ENCODE data around the gene SLC8A1. TPM values are rescaled to one million over a fixed set of nuclear protein-coding genes. Genes with fewer than 3 reads are reported as not detected.

SLC8A1 gene
- total and polyA plus RNA-seq, 2 donors (not counting 1 experiment from before 2014, with no cell fraction given), result 0.07 to 0.20 TPM

DNA sequence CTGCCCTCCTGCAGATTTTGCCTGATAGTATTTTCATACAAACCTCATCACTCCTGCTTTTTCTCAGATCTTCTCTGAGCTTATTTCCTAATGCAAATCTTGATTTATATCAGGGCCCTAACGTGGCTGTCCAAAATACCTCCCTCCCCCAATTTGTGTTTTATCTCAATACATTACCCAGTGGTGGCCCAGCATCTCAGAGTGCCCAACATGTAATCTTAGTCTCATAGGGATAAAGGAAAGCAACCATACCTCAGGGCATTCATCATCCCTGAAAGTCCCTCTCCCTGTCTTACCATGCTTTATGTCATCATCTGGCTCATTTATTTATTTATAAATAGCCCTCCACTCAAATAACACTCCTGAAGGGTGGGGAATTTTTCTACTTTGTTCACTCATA is 135.3 kb downstream of the SLC8A1 start:
- Mint-ChIP-seq H3K9me3 (ENCODE audit: insufficient read depth) (peaks cover 2% of the 10 kb centered on the region), H3K27me3 (no peaks in the 10 kb centered on the region), H3K27ac (no peak overlapping the region), H3K4me1 (peaks cover 4% of the 10 kb centered on the region), H3K4me3 (no peak overlapping the region)
- ATAC-seq (ENCODE audit: low read depth) (no peak), DNase-seq (no peak)
- Histone ChIP-seq H3K9me3 (ENCODE audit: control extremely low read depth in 1 of 3, control insufficient read depth in 2 of 3, insufficient read depth in 1 of 3, low read length in 2 of 3) (peaks cover 0 to 8% (median 0%) of the 10 kb centered on the region in 3 donors), H3K79me2 (ENCODE audit: control insufficient read depth, insufficient read depth, low read length) (no peaks in the 10 kb centered on the region), H3K9ac (ENCODE audit: low read length) (no peak overlapping the region), H3K27ac (ENCODE audit: low read length in 2 of 2) (no peak overlapping the region), H3K4me2 (replicated peaks; ENCODE audit: low read depth, low read length, poor library complexity, severe bottlenecking) (no peak overlapping the region), H3K4me3 (ENCODE audit: control extremely low read depth in 1 of 5, extremely low read depth in 1 of 5, insufficient read depth in 1 of 5, low read depth in 2 of 5, low read length in 4 of 5) (no peak overlapping the region), H3K36me3 (replicated peaks in 1 of 2; ENCODE audit: control extremely low read depth in 1 of 2, control insufficient read depth in 1 of 2, extremely low read depth in 1 of 2, insufficient read depth in 2 of 2, low read length in 1 of 2) (no peaks in the 10 kb centered on the region), H3K27me3 (replicated peaks in 1 of 4; ENCODE audit: control extremely low read depth in 1 of 4, control insufficient read depth in 3 of 4, insufficient read depth in 4 of 4, low read length in 3 of 4) (no peaks in the 10 kb centered on the region), H3K4me1 (ENCODE audit: control insufficient read depth in 2 of 2, insufficient read depth in 2 of 2, low read length in 2 of 2) (no peaks in the 10 kb centered on the region), H2AFZ (ENCODE audit: insufficient read depth, low read depth, low read length, poor library complexity, severe bottlenecking) (no peak overlapping the region), H4K20me1 (ENCODE audit: control insufficient read depth, insufficient read depth, low read length, poor library complexity, severe bottlenecking) (no peaks in the 10 kb centered on the region)
- intact Hi-C loops (cut with micrococcal nuclease), result no loop called here
- TF ChIP-seq, protein P1, sequence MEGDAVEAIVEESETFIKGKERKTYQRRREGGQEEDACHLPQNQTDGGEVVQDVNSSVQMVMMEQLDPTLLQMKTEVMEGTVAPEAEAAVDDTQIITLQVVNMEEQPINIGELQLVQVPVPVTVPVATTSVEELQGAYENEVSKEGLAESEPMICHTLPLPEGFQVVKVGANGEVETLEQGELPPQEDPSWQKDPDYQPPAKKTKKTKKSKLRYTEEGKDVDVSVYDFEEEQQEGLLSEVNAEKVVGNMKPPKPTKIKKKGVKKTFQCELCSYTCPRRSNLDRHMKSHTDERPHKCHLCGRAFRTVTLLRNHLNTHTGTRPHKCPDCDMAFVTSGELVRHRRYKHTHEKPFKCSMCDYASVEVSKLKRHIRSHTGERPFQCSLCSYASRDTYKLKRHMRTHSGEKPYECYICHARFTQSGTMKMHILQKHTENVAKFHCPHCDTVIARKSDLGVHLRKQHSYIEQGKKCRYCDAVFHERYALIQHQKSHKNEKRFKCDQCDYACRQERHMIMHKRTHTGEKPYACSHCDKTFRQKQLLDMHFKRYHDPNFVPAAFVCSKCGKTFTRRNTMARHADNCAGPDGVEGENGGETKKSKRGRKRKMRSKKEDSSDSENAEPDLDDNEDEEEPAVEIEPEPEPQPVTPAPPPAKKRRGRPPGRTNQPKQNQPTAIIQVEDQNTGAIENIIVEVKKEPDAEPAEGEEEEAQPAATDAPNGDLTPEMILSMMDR (IDR thresholded peaks at IDR 0.05), result no peak
- TF ChIP-seq EZH2 (IDR thresholded peaks at IDR 0.05; ENCODE audit: borderline replicate concordance, insufficient read depth, low read depth, low read length, poor library complexity, severe bottlenecking), result no peak
- WGBS (ENCODE audit: insufficient coverage), result 67% methylated on average over 1 of the region's 1 CpG
- ChIA-PET CTCF (no interaction called here), POLR2A (no interaction called here)

GRCh38 chr2:40315683-40316082 is 136.2 kb downstream of the SLC8A1 start:
- H3K27me3 Mint-ChIP-seq, result no peaks in the 10 kb centered on the region
- no peaks in the 10 kb centered on the region for H3K36me3 ChIP-seq (replicated peaks in 1 of 2; ENCODE audit: control extremely low read depth in 1 of 2, control insufficient read depth in 1 of 2, extremely low read depth in 1 of 2, insufficient read depth in 2 of 2, low read length in 1 of 2)
- H4K20me1 ChIP-seq (ENCODE audit: control insufficient read depth, insufficient read depth, low read length, poor library complexity, severe bottlenecking), result no peaks in the 10 kb centered on the region
- no peak overlapping the region for H3K4me3 ChIP-seq (ENCODE audit: control extremely low read depth in 1 of 5, extremely low read depth in 1 of 5, insufficient read depth in 1 of 5, low read depth in 2 of 5, low read length in 4 of 5)
- WGBS (ENCODE audit: insufficient coverage), result 100% methylated on average over 1 of the region's 2 CpGs
- H3K9ac ChIP-seq (ENCODE audit: low read length), result no peak overlapping the region
- intact Hi-C loops (cut with micrococcal nuclease), result no loop called here
- ChIA-PET CTCF (no interaction called here), POLR2A (no interaction called here)
- H3K27me3 ChIP-seq (replicated peaks in 1 of 4; ENCODE audit: control extremely low read depth in 1 of 4, control insufficient read depth in 3 of 4, insufficient read depth in 4 of 4, low read length in 3 of 4), result no peaks in the 10 kb centered on the region
- H3K27ac ChIP-seq (ENCODE audit: low read length in 2 of 2), result no peak overlapping the region
- no peak overlapping the region for H3K27ac Mint-ChIP-seq
- peaks cover 2% of the 10 kb centered on the region for H3K9me3 Mint-ChIP-seq (ENCODE audit: insufficient read depth)
- no peak overlapping the region for H3K4me3 Mint-ChIP-seq
- no peaks in the 10 kb centered on the region for H3K79me2 ChIP-seq (ENCODE audit: control insufficient read depth, insufficient read depth, low read length)
- peaks cover under 1% of the 10 kb centered on the region for H3K4me1 Mint-ChIP-seq
- ATAC-seq (ENCODE audit: low read depth) (no peak), DNase-seq (no peak)
- peaks cover 0 to 8% (median 0%) of the 10 kb centered on the region in 3 donors for H3K9me3 ChIP-seq (ENCODE audit: control extremely low read depth in 1 of 3, control insufficient read depth in 2 of 3, insufficient read depth in 1 of 3, low read length in 2 of 3)
- H3K4me1 ChIP-seq (ENCODE audit: control insufficient read depth in 2 of 2, insufficient read depth in 2 of 2, low read length in 2 of 2), result no peaks in the 10 kb centered on the region
- no peak overlapping the region for H2AFZ ChIP-seq (ENCODE audit: insufficient read depth, low read depth, low read length, poor library complexity, severe bottlenecking)
- H3K4me2 ChIP-seq (replicated peaks; ENCODE audit: low read depth, low read length, poor library complexity, severe bottlenecking), result no peak overlapping the region
- TF ChIP-seq, protein P1 (IDR thresholded peaks at IDR 0.05), result no peak
- no peak for TF ChIP-seq EZH2 (IDR thresholded peaks at IDR 0.05; ENCODE audit: borderline replicate concordance, insufficient read depth, low read depth, low read length, poor library complexity, severe bottlenecking)

Measured in B cell (primary cell).